ENCODE measurements around the gene IL16. TPM values are rescaled to one million over a fixed set of nuclear protein-coding genes. Genes with fewer than 3 reads are reported as not detected.

The IL16 gene
- total RNA-seq, 1 experiment from 2014 or later, result not detected

DNA sequence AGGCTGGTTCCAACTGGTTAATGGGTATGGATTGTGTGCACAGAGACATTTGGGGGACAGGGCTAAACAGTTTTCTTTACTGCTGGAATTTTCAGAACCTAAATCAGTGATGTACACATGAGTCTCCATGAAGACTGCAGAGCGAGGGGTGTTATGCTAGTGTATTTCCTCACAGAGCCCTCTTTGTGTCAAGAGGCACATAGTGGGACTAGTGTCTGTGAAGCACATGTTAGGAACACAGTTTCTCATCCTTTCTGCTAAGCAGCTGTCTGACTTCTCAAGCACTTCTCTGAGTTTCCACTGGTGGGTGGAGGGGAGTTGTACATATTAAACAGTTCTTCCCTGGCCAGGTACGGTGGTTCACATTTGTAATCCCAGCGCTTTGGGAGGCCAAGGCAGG is 136.7 kb downstream of the IL16 start:
- BruUV-seq (replicated peaks), result no TSS peak
- intact Hi-C loops (cut with micrococcal nuclease; ENCODE audit: unreplicated experiment), result no loop called here
- Mint-ChIP-seq H3K27me3 (ENCODE audit: unreplicated experiment) (peaks cover 28% of the 10 kb centered on the region), H3K9me3 (ENCODE audit: low read depth, unreplicated experiment) (no peaks in the 10 kb centered on the region), H3K4me1 (ENCODE audit: low read depth, unreplicated experiment) (no peaks in the 10 kb centered on the region), H3K36me3 (ENCODE audit: insufficient read depth, unreplicated experiment) (no peaks in the 10 kb centered on the region), H3K4me3 (ENCODE audit: low read depth, unreplicated experiment) (no peak overlapping the region), H3K27ac (ENCODE audit: unreplicated experiment) (no peak overlapping the region)
- TF ChIP-seq, protein P1, sequence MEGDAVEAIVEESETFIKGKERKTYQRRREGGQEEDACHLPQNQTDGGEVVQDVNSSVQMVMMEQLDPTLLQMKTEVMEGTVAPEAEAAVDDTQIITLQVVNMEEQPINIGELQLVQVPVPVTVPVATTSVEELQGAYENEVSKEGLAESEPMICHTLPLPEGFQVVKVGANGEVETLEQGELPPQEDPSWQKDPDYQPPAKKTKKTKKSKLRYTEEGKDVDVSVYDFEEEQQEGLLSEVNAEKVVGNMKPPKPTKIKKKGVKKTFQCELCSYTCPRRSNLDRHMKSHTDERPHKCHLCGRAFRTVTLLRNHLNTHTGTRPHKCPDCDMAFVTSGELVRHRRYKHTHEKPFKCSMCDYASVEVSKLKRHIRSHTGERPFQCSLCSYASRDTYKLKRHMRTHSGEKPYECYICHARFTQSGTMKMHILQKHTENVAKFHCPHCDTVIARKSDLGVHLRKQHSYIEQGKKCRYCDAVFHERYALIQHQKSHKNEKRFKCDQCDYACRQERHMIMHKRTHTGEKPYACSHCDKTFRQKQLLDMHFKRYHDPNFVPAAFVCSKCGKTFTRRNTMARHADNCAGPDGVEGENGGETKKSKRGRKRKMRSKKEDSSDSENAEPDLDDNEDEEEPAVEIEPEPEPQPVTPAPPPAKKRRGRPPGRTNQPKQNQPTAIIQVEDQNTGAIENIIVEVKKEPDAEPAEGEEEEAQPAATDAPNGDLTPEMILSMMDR (IDR thresholded peaks at IDR 0.05; ENCODE audit: unreplicated experiment), result no peak
- CTCF ChIA-PET, result interaction anchor here (0.7 kb wide), 2 partner anchors 24 to 888 kb away, joined by 3 read pairs; no protein-coding TSS in a partner anchor
- no peak for DNase-seq

DNA sequence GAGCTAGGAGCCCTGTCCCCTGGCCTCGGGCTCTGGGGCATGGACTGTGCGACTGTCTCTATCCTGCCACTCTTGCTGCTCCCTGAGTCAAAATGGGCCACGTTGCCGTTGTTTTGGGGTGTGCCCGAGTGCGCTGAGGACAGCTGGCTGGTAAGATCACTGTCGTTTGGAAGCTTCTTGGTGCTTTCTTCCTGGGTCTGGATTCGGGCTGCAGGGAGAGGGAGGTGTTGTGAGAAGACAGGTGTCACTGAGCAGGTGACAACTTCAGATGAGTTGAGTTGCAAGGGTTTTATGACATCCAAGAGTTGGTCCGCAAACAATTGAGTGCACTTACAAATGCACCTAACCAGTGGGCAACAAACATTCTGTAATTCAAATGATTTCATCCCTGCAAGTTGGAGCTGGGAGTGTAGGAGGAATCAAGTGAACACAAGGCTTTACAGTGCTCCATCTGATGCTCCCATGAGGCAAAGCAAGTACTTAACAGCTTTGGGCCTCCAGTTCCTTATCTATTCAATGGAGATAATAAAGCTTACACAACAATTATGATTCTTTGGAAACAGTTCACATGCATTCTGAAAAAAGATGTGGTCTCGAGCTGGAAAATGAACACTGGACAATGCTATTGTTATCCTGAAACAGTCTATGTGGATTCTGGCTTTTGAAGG is 138.2 kb downstream of the IL16 start:
- BruUV-seq (replicated peaks), result no TSS peak
- CTCF ChIA-PET, result interaction anchor here (0.6 kb wide), 1 partner anchor 68 kb away, joined by 3 read pairs; no protein-coding TSS in a partner anchor
- intact Hi-C loops (cut with micrococcal nuclease; ENCODE audit: unreplicated experiment), result no loop called here

DNA sequence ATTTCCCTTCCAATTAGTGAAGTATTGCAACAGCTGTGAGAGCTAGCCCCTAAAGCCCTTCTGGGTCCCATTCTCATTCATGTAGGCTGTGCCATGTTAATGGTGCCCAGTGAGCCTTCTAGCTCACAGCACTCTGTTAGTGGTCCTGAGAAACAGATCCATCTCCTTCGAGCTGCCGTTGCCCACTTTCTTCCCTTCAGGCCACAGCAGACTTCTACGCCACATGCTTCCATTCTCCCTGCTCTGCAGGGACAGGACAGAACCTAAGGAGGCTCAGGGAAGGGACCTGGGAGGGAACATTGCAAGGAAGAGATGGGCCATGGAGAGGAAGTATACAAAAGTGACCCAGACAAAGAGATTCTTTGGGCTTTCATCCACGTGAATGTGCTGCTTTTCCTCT is 139.0 kb downstream of the IL16 start:
- H3K36me3 Mint-ChIP-seq (ENCODE audit: insufficient read depth, unreplicated experiment), result no peaks in the 10 kb centered on the region
- no peaks in the 10 kb centered on the region for H3K9me3 Mint-ChIP-seq (ENCODE audit: low read depth, unreplicated experiment)
- TF ChIP-seq, protein P1 (IDR thresholded peaks at IDR 0.05; ENCODE audit: unreplicated experiment), result no peak
- no peaks in the 10 kb centered on the region for H3K4me1 Mint-ChIP-seq (ENCODE audit: low read depth, unreplicated experiment)
- H3K4me3 Mint-ChIP-seq (ENCODE audit: low read depth, unreplicated experiment), result no peak overlapping the region
- H3K27me3 Mint-ChIP-seq (ENCODE audit: unreplicated experiment), result peaks cover 51% of the 10 kb centered on the region
- intact Hi-C loops (cut with micrococcal nuclease; ENCODE audit: unreplicated experiment), result loop anchor here (1.0 kb wide), 1 partner anchor 60 kb away; no protein-coding TSS in a partner anchor
- BruUV-seq (replicated peaks), result no TSS peak
- CTCF ChIA-PET, result no interaction called here
- no peak overlapping the region for H3K27ac Mint-ChIP-seq (ENCODE audit: unreplicated experiment)
- DNase-seq, result no peak

More for the DNA sequence above, 138.2 kb downstream of the IL16 start:
- Mint-ChIP-seq H3K4me1 (ENCODE audit: low read depth, unreplicated experiment) (no peaks in the 10 kb centered on the region), H3K27me3 (ENCODE audit: unreplicated experiment) (peaks cover 44% of the 10 kb centered on the region), H3K36me3 (ENCODE audit: insufficient read depth, unreplicated experiment) (no peaks in the 10 kb centered on the region), H3K27ac (ENCODE audit: unreplicated experiment) (no peak overlapping the region), H3K4me3 (ENCODE audit: low read depth, unreplicated experiment) (no peak overlapping the region), H3K9me3 (ENCODE audit: low read depth, unreplicated experiment) (no peaks in the 10 kb centered on the region)
- TF ChIP-seq, protein P1 (IDR thresholded peaks at IDR 0.05; ENCODE audit: unreplicated experiment), result no peak
- DNase-seq, result no peak

DNA sequence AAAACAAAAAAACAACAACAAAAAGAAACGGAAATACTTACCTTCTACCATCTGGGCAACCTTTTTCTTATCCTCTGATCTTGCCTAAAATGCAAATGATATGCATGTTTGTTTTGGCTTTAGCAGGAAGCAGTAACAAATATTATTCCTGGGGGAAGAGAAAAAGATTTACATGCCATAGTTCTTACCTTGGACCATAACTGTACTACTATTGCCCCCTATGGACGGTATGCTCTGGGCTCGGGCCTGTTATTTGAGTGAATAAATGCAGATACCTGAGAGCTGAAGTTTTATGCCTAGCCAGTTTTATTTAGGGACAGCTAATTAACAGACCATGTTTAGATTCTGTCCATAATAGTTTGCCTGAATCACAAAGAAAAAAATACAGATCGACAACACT is 139.9 kb downstream of the IL16 start:
- DNase-seq, result peak; percentile 30
- CTCF ChIA-PET, result interaction anchor here (0.6 kb wide), 1 partner anchor 62 kb away, joined by 3 read pairs; no protein-coding TSS in a partner anchor
- intact Hi-C loops (cut with micrococcal nuclease; ENCODE audit: unreplicated experiment), result loop anchor here (1.0 kb wide), 1 partner anchor 61 kb away; no protein-coding TSS in a partner anchor
- Mint-ChIP-seq H3K9me3 (ENCODE audit: low read depth, unreplicated experiment) (no peaks in the 10 kb centered on the region), H3K27ac (ENCODE audit: unreplicated experiment) (no peak overlapping the region), H3K36me3 (ENCODE audit: insufficient read depth, unreplicated experiment) (no peaks in the 10 kb centered on the region), H3K4me1 (ENCODE audit: low read depth, unreplicated experiment) (no peaks in the 10 kb centered on the region), H3K27me3 (ENCODE audit: unreplicated experiment) (peaks cover 58% of the 10 kb centered on the region), H3K4me3 (ENCODE audit: low read depth, unreplicated experiment) (no peak overlapping the region)
- no TSS peak for BruUV-seq (replicated peaks)
- TF ChIP-seq, protein P1 (IDR thresholded peaks at IDR 0.05; ENCODE audit: unreplicated experiment), result peak; percentile 43
